KG1 (cell line): Measurements from ENCODE around the gene RAB19.
"Not testable (repeated sequence)": the region's sequence is repeated elsewhere in the genome, so short reads cannot be mapped to it uniquely, and the experiment has no call there.

Experiments
- DNase-seq: peaks from one replicate; lab custom pipeline; 2025; lab: John Stamatoyannopoulos, UW

RAB19 gene

GRCh38 chr7:140453785-140454656 lies 50.2 kb downstream of the RAB19 start:
- not testable (repeated sequence) for DNase-seq

- no peak for DNase-seq
These were observed 50.8 kb downstream of the RAB19 start for GRCh38 chr7:140454657-140455015.

GRCh38 chr7:140455743-140456142 lies 51.9 kb downstream of the RAB19 start:
- DNase-seq = no peak

- no peak for DNase-seq
These were observed 52.7 kb downstream of the RAB19 start for GRCh38 chr7:140456551-140457051.

- DNase-seq = no peak
These were observed 54.3 kb downstream of the RAB19 start for GRCh38 chr7:140458201-140458600.

- no peak for DNase-seq
These were observed 55.1 kb downstream of the RAB19 start for GRCh38 chr7:140458916-140459315.

GRCh38 chr7:140463111-140463510 lies 59.3 kb downstream of the RAB19 start:
- DNase-seq = no peak

GRCh38 chr7:140475747-140476333 lies 72.0 kb downstream of the RAB19 start:
- peak; percentile 0 for DNase-seq

- DNase-seq = no peak
These were observed 72.9 kb downstream of the RAB19 start for GRCh38 chr7:140476698-140477261.
